Stimulated activated naive CD4-positive, alpha-beta T cell treated with Interleukin-2 at 50 U/mL for 16 hours (primary cell): ENCODE measurements around the gene TTC29.
"Not testable (repeated sequence)": the region's sequence is repeated elsewhere in the genome, so short reads cannot be mapped to it uniquely, and the experiment has no call there.

Experiments used
- DNase-seq: peaks from one replicate; lab custom pipeline; 2025; lab: John Stamatoyannopoulos, UW

The TTC29 gene

GRCh38 chr4:146857298-146857697, 88.4 kb downstream of the TTC29 start:
- no peak for DNase-seq

- no peak for DNase-seq
Measured at GRCh38 chr4:146855761-146856160, 89.9 kb downstream of the TTC29 start.

GRCh38 chr4:146852360-146852759, 93.3 kb downstream of the TTC29 start:
- no peak for DNase-seq

GRCh38 chr4:146847345-146847744, 98.3 kb downstream of the TTC29 start:
- DNase-seq: no peak

GRCh38 chr4:146846882-146847281, 98.8 kb downstream of the TTC29 start:
- no peak for DNase-seq

- DNase-seq: no peak
Measured at GRCh38 chr4:146844761-146845160, 100.9 kb downstream of the TTC29 start.

GRCh38 chr4:146842876-146843275, 102.8 kb downstream of the TTC29 start:
- DNase-seq: no peak

- DNase-seq: no peak
Measured at GRCh38 chr4:146840731-146841130, 104.9 kb downstream of the TTC29 start.

GRCh38 chr4:146835096-146835495, 110.6 kb downstream of the TTC29 start:
- no peak for DNase-seq

GRCh38 chr4:146834263-146835034, 111.2 kb downstream of the TTC29 start:
- no peak for DNase-seq

- DNase-seq: no peak
Measured at GRCh38 chr4:146833530-146833929, 112.1 kb downstream of the TTC29 start.

- DNase-seq: not testable (repeated sequence)
Measured at GRCh38 chr4:146822980-146823379, 122.7 kb downstream of the TTC29 start.

GRCh38 chr4:146814750-146815149, 130.9 kb downstream of the TTC29 start:
- no peak for DNase-seq

- no peak for DNase-seq
Measured at GRCh38 chr4:146795711-146796110, 150.0 kb downstream of the TTC29 start.

GRCh38 chr4:146793727-146794126, 151.9 kb downstream of the TTC29 start:
- no peak for DNase-seq

- DNase-seq: no peak
Measured at GRCh38 chr4:146791439-146791838, 154.2 kb downstream of the TTC29 start.

GRCh38 chr4:146790515-146790914, 155.1 kb downstream of the TTC29 start:
- no peak for DNase-seq

- DNase-seq: no peak
Measured at GRCh38 chr4:146787731-146788130, 157.9 kb downstream of the TTC29 start.

GRCh38 chr4:146776691-146777090, 169.0 kb downstream of the TTC29 start:
- no peak for DNase-seq

- DNase-seq: no peak
Measured at GRCh38 chr4:146763560-146763959, 182.1 kb downstream of the TTC29 start.

GRCh38 chr4:146762016-146762415, 183.6 kb downstream of the TTC29 start:
- DNase-seq: no peak

- DNase-seq: no peak
Measured at GRCh38 chr4:146742416-146742815, 203.2 kb downstream of the TTC29 start.

GRCh38 chr4:146739182-146739581, 206.5 kb downstream of the TTC29 start:
- no peak for DNase-seq

GRCh38 chr4:146723519-146723918, 222.1 kb downstream of the TTC29 start:
- DNase-seq: not testable (repeated sequence)
